C4-2B (cell line): ENCODE measurements around the gene KRT79.

Source experiments
- ZFX ChIP-seq: fragments of 450-650 bp; IDR thresholded peaks from 2 replicates; pipeline ENCODE4 v1.6.1; 2017
- TF ChIP-seq, protein P1 (sequence below): fragments of 450-650 bp; conservative IDR thresholded peaks from 2 replicates; pipeline ENCODE4 v1.5.1; 2017; ENCODE audit warnings: mild to moderate bottlenecking

DNA sequence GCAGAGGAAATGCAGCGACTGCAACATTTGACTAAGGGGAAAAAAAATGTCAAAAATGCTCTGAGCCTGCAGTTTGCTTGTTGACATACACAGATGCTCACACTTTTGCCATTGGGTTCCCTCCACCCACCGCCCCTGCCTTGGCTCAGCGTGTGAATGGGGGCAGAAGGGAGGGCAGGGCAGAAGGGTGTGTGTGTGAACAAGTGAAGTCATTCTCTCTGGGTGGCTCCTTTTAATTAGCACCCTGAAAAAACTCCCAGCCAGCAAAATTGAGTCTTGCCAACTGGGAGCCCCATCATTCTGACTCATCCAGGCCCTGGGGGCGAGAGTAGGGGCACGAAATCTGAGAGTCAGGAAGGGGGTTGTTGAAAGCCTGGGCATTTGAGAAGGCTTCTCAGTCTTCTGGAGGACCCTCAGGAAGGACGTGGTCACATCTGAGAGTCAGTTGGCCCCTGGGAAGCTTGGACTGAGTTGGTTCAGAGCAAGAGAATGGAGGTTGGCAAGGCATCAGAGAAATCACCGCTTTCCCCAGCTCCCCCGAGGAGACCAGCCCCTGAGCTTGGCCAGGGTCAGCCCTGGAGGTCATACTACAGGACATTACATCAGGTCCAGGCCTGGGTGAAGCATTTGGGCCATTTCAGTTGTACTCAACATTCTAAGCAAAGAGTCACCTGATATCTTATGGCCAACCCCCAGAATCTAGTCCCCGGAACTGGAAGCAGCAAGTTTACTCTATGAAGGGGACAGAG is 37.4 kb upstream of the KRT79 start:
- TF ChIP-seq, protein P1, sequence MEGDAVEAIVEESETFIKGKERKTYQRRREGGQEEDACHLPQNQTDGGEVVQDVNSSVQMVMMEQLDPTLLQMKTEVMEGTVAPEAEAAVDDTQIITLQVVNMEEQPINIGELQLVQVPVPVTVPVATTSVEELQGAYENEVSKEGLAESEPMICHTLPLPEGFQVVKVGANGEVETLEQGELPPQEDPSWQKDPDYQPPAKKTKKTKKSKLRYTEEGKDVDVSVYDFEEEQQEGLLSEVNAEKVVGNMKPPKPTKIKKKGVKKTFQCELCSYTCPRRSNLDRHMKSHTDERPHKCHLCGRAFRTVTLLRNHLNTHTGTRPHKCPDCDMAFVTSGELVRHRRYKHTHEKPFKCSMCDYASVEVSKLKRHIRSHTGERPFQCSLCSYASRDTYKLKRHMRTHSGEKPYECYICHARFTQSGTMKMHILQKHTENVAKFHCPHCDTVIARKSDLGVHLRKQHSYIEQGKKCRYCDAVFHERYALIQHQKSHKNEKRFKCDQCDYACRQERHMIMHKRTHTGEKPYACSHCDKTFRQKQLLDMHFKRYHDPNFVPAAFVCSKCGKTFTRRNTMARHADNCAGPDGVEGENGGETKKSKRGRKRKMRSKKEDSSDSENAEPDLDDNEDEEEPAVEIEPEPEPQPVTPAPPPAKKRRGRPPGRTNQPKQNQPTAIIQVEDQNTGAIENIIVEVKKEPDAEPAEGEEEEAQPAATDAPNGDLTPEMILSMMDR: no peak
- no peak for TF ChIP-seq ZFX
